Keratinocyte (primary cell): ENCODE data around the gene ARHGAP40. TPM values are rescaled to one million over a fixed set of nuclear protein-coding genes. Genes with fewer than 3 reads are reported as not detected.

Source experiments
- DNase-seq: peaks from one replicate; pipeline ENCODE4 v3.0.0-alpha.2; 2011; ENCODE audit warnings: low read depth, missing footprints, low spot score
- FAIRE-seq: peaks from 2 replicates; lab custom pipeline; 2011; peaks lifted over from hg19 to GRCh38; lab: Jason Lieb, UNC
- H2AFZ ChIP-seq: 2 replicates; pipeline ENCODE4 v1.6.0; 2012; ENCODE audit warnings: low read length, control low read depth, inconsistent platforms; ENCODE audit not compliant: control insufficient read depth
- H3K27ac ChIP-seq: 2 replicates; pipeline ENCODE4 v1.5.1; 2011; ENCODE audit warnings: low read length; ENCODE audit not compliant: control insufficient read depth, insufficient read depth
- H3K27me3 ChIP-seq: 3 replicates; pipeline ENCODE4 v1.6.0; 2011; ENCODE audit warnings: low read length; ENCODE audit not compliant: control insufficient read depth, insufficient read depth; ENCODE audit errors: extremely low read depth
- H3K36me3 ChIP-seq, 2 experiments: 2 replicates in 1 of 2; 3 replicates in 1 of 2; pipeline ENCODE4 v1.5.1; 2011; ENCODE audit warnings: low read length in 2 of 2, mild to moderate bottlenecking in 1 of 2; ENCODE audit not compliant: control insufficient read depth in 2 of 2, insufficient read depth in 2 of 2; ENCODE audit errors: extremely low read depth in 1 of 2
- H3K4me1 ChIP-seq: 3 replicates; pipeline ENCODE4 v1.5.1; 2011; ENCODE audit warnings: low read length; ENCODE audit not compliant: control insufficient read depth, insufficient read depth; ENCODE audit errors: extremely low read depth
- H3K4me2 ChIP-seq: 3 replicates; pipeline ENCODE4 v1.6.0; 2011; ENCODE audit warnings: low read depth, low read length; ENCODE audit not compliant: control insufficient read depth, insufficient read depth; ENCODE audit errors: extremely low read depth
- H3K4me3 ChIP-seq, 3 experiments: fragments of 200-600 bp in 1 of 3; sonication (generic) in 1 of 3; 2 replicates in 2 of 3; 3 replicates in 1 of 3; pipeline ENCODE4 v1.5.1; 2011 to 2016; ENCODE audit warnings: low read length in 3 of 3, mild to moderate bottlenecking in 3 of 3, control low read depth in 2 of 3, inconsistent platforms in 1 of 3, low read depth in 1 of 3, mixed read lengths in 1 of 3, mixed run types in 1 of 3, moderate library complexity in 1 of 3; ENCODE audit not compliant: control insufficient read depth in 2 of 3, insufficient read depth in 2 of 3; ENCODE audit errors: extremely low read depth in 1 of 3
- H3K79me2 ChIP-seq: 2 replicates; pipeline ENCODE4 v1.6.0; 2012; ENCODE audit warnings: low read length; ENCODE audit not compliant: control insufficient read depth, insufficient read depth
- H3K9ac ChIP-seq: 3 replicates; pipeline ENCODE4 v1.6.0; 2011; ENCODE audit warnings: low read length; ENCODE audit not compliant: control insufficient read depth, insufficient read depth; ENCODE audit errors: extremely low read depth
- H3K9me1 ChIP-seq: 3 replicates; pipeline ENCODE4 v1.6.0; 2011; ENCODE audit warnings: low read length; ENCODE audit not compliant: control insufficient read depth, insufficient read depth; ENCODE audit errors: extremely low read depth
- H3K9me3 ChIP-seq: 2 replicates; pipeline ENCODE4 v1.5.1; 2012; ENCODE audit warnings: low read depth, low read length; ENCODE audit not compliant: control insufficient read depth
- H4K20me1 ChIP-seq: 3 replicates; pipeline ENCODE4 v1.6.0; 2011; ENCODE audit warnings: low read length; ENCODE audit not compliant: control insufficient read depth, insufficient read depth; ENCODE audit errors: extremely low read depth
- EZH2 ChIP-seq: IDR thresholded peaks from one replicate; pipeline ENCODE4 v1.6.1; 2012; ENCODE audit warnings: inconsistent platforms, mild to moderate bottlenecking, low read length, moderate library complexity
- dilution Hi-C: fragments of 300-500 bp; cut with MboI; formaldehyde crosslinking; loops from one replicate; pipeline ENCODE4 v1.7.0; 2020; ENCODE audit warnings: low sequenced_read_pairs; ENCODE audit not compliant: extremely low pct_ligation_motif_present
- polyA plus RNA-seq, 5 experiments: library from polyadenylated mRNA; depleted of rRNA in 3 of 5; stranded (reverse) in 3 of 5; stranded (forward) in 1 of 5; unstranded in 1 of 5; fragments of >200 nt; gene quantifications; 1 replicate in 1 of 5; 2 replicates in 3 of 5; 3 replicates in 1 of 5; pipeline versions ENCODE4 v1.2.1 to v1.2.3, GENCODE V29; 2011 to 2012; ENCODE audit warnings: missing spikeins in 2 of 5, low read depth in 1 of 5, low replicate concordance in 1 of 5
- TF ChIP-seq, protein P1 (sequence below), 3 experiments: IDR thresholded peaks in 1 of 3; conservative IDR thresholded peaks in 1 of 3; optimal IDR thresholded peaks in 1 of 3; 2 replicates in 2 of 3; 3 replicates in 1 of 3; pipeline versions ENCODE3 to v1.5.1; 2011; ENCODE audit warnings: low read length in 3 of 3, mild to moderate bottlenecking in 3 of 3, moderate library complexity in 2 of 3, control low read depth in 1 of 3, inconsistent platforms in 1 of 3; ENCODE audit not compliant: insufficient read depth in 2 of 3; ENCODE audit errors: extremely low read depth in 1 of 3

Gene ARHGAP40
- polyA plus RNA-seq, 1 donor (not counting 4 experiments of a cell fraction or from before 2014, with no cell fraction given), result 1.0 TPM

GRCh38 chr20:38604873-38605303, 3.3 kb downstream of the ARHGAP40 start:
- peak; percentile 41 for DNase-seq
- Histone ChIP-seq H3K9ac (no peak overlapping the region), H3K4me3 (no peak overlapping the region), H3K4me2 (no peak overlapping the region), H3K9me1 (no peaks in the 10 kb centered on the region), H3K27ac (no peak overlapping the region), H3K27me3 (peaks cover 10% of the 10 kb centered on the region), H4K20me1 (no peaks in the 10 kb centered on the region), H3K79me2 (no peaks in the 10 kb centered on the region), H3K9me3 (no peaks in the 10 kb centered on the region), H3K36me3 (no peaks in the 10 kb centered on the region), H3K4me1 (peaks cover 12% of the 10 kb centered on the region), H2AFZ (no peak overlapping the region)
- dilution Hi-C loops, result no loop called here
- no peak for TF ChIP-seq EZH2
- TF ChIP-seq, protein P1, sequence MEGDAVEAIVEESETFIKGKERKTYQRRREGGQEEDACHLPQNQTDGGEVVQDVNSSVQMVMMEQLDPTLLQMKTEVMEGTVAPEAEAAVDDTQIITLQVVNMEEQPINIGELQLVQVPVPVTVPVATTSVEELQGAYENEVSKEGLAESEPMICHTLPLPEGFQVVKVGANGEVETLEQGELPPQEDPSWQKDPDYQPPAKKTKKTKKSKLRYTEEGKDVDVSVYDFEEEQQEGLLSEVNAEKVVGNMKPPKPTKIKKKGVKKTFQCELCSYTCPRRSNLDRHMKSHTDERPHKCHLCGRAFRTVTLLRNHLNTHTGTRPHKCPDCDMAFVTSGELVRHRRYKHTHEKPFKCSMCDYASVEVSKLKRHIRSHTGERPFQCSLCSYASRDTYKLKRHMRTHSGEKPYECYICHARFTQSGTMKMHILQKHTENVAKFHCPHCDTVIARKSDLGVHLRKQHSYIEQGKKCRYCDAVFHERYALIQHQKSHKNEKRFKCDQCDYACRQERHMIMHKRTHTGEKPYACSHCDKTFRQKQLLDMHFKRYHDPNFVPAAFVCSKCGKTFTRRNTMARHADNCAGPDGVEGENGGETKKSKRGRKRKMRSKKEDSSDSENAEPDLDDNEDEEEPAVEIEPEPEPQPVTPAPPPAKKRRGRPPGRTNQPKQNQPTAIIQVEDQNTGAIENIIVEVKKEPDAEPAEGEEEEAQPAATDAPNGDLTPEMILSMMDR (optimal IDR thresholded peaks at IDR 0.05 in 1 of 3, IDR thresholded peaks at IDR 0.05 in 1 of 3, conservative IDR thresholded peaks at IDR 0.05 in 1 of 3; ENCODE audit: extremely low read depth in 1 of 3, insufficient read depth in 2 of 3, low read length in 3 of 3), result no peak
- FAIRE-seq, result peak; percentile 76

DNA sequence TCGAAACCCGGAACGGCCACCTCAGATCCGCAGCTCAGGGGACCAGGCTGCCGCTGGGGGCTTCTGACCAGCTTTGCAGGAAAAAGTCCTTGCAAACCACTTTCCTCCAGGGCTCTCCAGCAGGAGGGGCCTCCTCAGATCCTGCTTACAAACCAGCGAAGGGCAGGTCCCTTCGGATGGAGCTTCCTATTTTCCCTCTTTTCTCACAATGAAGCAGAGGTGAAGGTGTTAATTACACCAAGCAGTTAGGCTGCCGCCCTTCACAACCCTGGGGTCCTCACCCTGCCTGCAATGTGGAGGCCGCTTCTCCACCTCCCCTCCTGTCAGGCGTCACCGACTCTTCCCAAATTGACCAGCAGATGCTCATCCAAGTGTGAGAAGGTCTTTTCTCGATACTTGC, 5.7 kb downstream of the ARHGAP40 start:
- H3K9ac ChIP-seq, result no peak overlapping the region
- dilution Hi-C loops, result no loop called here
- no peaks in the 10 kb centered on the region for H3K9me1 ChIP-seq
- no peak for FAIRE-seq
- no peak overlapping the region for H2AFZ ChIP-seq
- no peak overlapping the region for H3K27ac ChIP-seq
- DNase-seq, result no peak
- peaks cover 3% of the 10 kb centered on the region for H3K27me3 ChIP-seq
- H3K4me2 ChIP-seq, result no peak overlapping the region
- peaks cover 14% of the 10 kb centered on the region for H3K4me1 ChIP-seq
- H4K20me1 ChIP-seq, result no peaks in the 10 kb centered on the region
- TF ChIP-seq EZH2, result no peak
- TF ChIP-seq, protein P1 (optimal IDR thresholded peaks at IDR 0.05 in 1 of 3, IDR thresholded peaks at IDR 0.05 in 1 of 3, conservative IDR thresholded peaks at IDR 0.05 in 1 of 3; ENCODE audit: extremely low read depth in 1 of 3, insufficient read depth in 2 of 3, low read length in 3 of 3), result no peak
- H3K36me3 ChIP-seq, result no peaks in the 10 kb centered on the region
- no peaks in the 10 kb centered on the region for H3K9me3 ChIP-seq
- H3K79me2 ChIP-seq, result no peaks in the 10 kb centered on the region
- no peak overlapping the region for H3K4me3 ChIP-seq
